Liver (tissue), 9 donors: Measurements from ENCODE around the gene GUCY1A2. TPM values are rescaled to one million over a fixed set of nuclear protein-coding genes. Genes with fewer than 3 reads are reported as not detected.

Experiments
- DNase-seq: peaks from one replicate; pipeline ENCODE4 v3.0.0-alpha.2; 2017; ENCODE audit warnings: low spot score
- H3K27ac ChIP-seq, 2 donors: one replicate each; pipeline ENCODE4 v1.7.0; 2013; ENCODE audit warnings: inconsistent platforms in 2 of 2, low read length in 2 of 2, control low read depth in 1 of 2, low read depth in 1 of 2, mild to moderate bottlenecking in 1 of 2
- H3K27me3 ChIP-seq, 4 donors: one replicate each; pipeline versions ENCODE4 v1.6.1 to v1.7.0; 2013; ENCODE audit warnings: low read length in 3 of 4, inconsistent platforms in 1 of 4, mild to moderate bottlenecking in 1 of 4, moderate library complexity in 1 of 4; ENCODE audit not compliant: control insufficient read depth in 4 of 4, insufficient read depth in 4 of 4
- H3K36me3 ChIP-seq, 4 donors: one replicate each; pipeline versions ENCODE4 v1.6.1 to v1.7.0; 2013; ENCODE audit warnings: low read length in 3 of 4, mild to moderate bottlenecking in 3 of 4, low read depth in 1 of 4, moderate library complexity in 1 of 4; ENCODE audit not compliant: control insufficient read depth in 4 of 4, insufficient read depth in 3 of 4
- H3K4me1 ChIP-seq, 4 donors: one replicate each; pipeline versions ENCODE4 v1.6.1 to v1.7.0; 2013; ENCODE audit warnings: low read length in 3 of 4, mild to moderate bottlenecking in 3 of 4, moderate library complexity in 1 of 4; ENCODE audit not compliant: control insufficient read depth in 4 of 4, insufficient read depth in 4 of 4
- H3K4me3 ChIP-seq, 3 donors: one replicate each; pipeline versions ENCODE4 v1.6.1 to v1.7.0; 2013; ENCODE audit warnings: low read length in 3 of 3, control low read depth in 1 of 3, low read depth in 1 of 3, mild to moderate bottlenecking in 1 of 3
- H3K9ac ChIP-seq, 2 donors: one replicate each; pipeline ENCODE4 v1.7.0; 2013; ENCODE audit warnings: low read length in 2 of 2, mild to moderate bottlenecking in 2 of 2, moderate library complexity in 2 of 2, control low read depth in 1 of 2, low read depth in 1 of 2
- H3K9me3 ChIP-seq, 4 donors: one replicate each; pipeline versions ENCODE4 v1.6.1 to v1.7.0; 2013; ENCODE audit warnings: low read length in 3 of 4; ENCODE audit not compliant: control insufficient read depth in 4 of 4
- EGR1 ChIP-seq, 2 donors: IDR thresholded peaks; 2 replicates each; pipeline ENCODE4 v1.6.1; 2016 to 2018; ENCODE audit warnings: antibody characterized with exemption in 2 of 2, low read depth in 2 of 2
- FOXA1 ChIP-seq: IDR thresholded peaks from 2 replicates; pipeline ENCODE4 v1.6.1; 2016; ENCODE audit warnings: antibody characterized with exemption
- FOXA2 ChIP-seq: IDR thresholded peaks from 2 replicates; pipeline ENCODE4 v1.6.1; 2016; ENCODE audit warnings: antibody characterized with exemption
- GABPA ChIP-seq, 2 donors: IDR thresholded peaks in 1 of 2; conservative IDR thresholded peaks in 1 of 2; 2 replicates each; pipeline ENCODE4 v1.6.1; 2016; ENCODE audit warnings: antibody characterized with exemption in 2 of 2, mild to moderate bottlenecking in 1 of 2, moderate library complexity in 1 of 2
- HNF4A ChIP-seq, 2 donors: conservative IDR thresholded peaks; 2 replicates each; pipeline ENCODE4 v1.6.1; 2016; ENCODE audit warnings: antibody characterized with exemption in 2 of 2, mild to moderate bottlenecking in 2 of 2
- HNF4G ChIP-seq: IDR thresholded peaks from 2 replicates; pipeline ENCODE4 v1.6.1; 2016; ENCODE audit warnings: antibody characterized with exemption
- JUND ChIP-seq, 2 donors: IDR thresholded peaks; 2 replicates each; pipeline ENCODE4 v1.6.1; 2016; ENCODE audit warnings: antibody characterized with exemption in 2 of 2
- RAD21 ChIP-seq, 2 donors: IDR thresholded peaks; 2 replicates each; pipeline ENCODE4 v1.6.1; 2016; ENCODE audit warnings: antibody characterized with exemption in 2 of 2, mild to moderate bottlenecking in 2 of 2
- RXRA ChIP-seq, 2 donors: IDR thresholded peaks; 2 replicates each; pipeline ENCODE4 v1.6.1; 2017 to 2018; ENCODE audit warnings: antibody characterized with exemption in 2 of 2, mild to moderate bottlenecking in 1 of 2
- SP1 ChIP-seq: IDR thresholded peaks from 2 replicates; pipeline ENCODE4 v1.6.1; 2018; ENCODE audit warnings: antibody characterized with exemption, mild to moderate bottlenecking
- YY1 ChIP-seq: IDR thresholded peaks from 2 replicates; pipeline ENCODE4 v1.6.1; 2016; ENCODE audit warnings: antibody characterized with exemption, mild to moderate bottlenecking
- WGBS: extraction: QIAGEN DNeasy Blood & Tissue Kit; methylation state at CpG from one replicate; pipeline ENCODE4 v1.1.7; 2013; 5-methylcytosine and 5-hydroxymethylcytosine counted together
- polyA plus RNA-seq, 2 donors: library from polyadenylated mRNA; stranded (reverse) in 1 of 2; unstranded in 1 of 2; fragments of 200-250 nt in 1 of 2; fragments of >200 nt in 1 of 2; fragmentation: Nextera tagmentation in 1 of 2; extraction: Ambion mirVana in 1 of 2; gene quantifications; one replicate each; pipeline versions ENCODE4 v1.2.1 to v1.2.3, GENCODE V29; 2013 to 2015
- total RNA-seq, 2 donors: library from RNA; depleted of rRNA; stranded (reverse); fragments of >200 nt; gene quantifications; one replicate each; pipeline ENCODE4 v1.2.3, GENCODE V29; 2014
- TF ChIP-seq, protein P1 (sequence below): IDR thresholded peaks from 2 replicates; pipeline ENCODE4 v1.6.1; 2016; ENCODE audit warnings: antibody characterized with exemption
- TF ChIP-seq, protein P2 (sequence below): IDR thresholded peaks from 2 replicates; pipeline ENCODE4 v1.6.1; 2016; ENCODE audit warnings: antibody characterized with exemption, mild to moderate bottlenecking
- TF ChIP-seq, protein P3 (sequence below): IDR thresholded peaks from 2 replicates; pipeline ENCODE4 v1.6.1; 2016; ENCODE audit warnings: antibody characterized with exemption
- TF ChIP-seq, protein P4 (sequence below): fragments of 150-350 bp; IDR thresholded peaks from 2 replicates; pipeline ENCODE4 v1.5.1; 2017; ENCODE audit warnings: improper control_type of control experiment, low read depth, low read length; ENCODE audit not compliant: missing input control
- TF ChIP-seq, protein P5 (sequence below): IDR thresholded peaks from 2 replicates; pipeline ENCODE4 v1.6.1; 2016; ENCODE audit warnings: antibody characterized with exemption
- donor health status: healthy.
- donor health status: healthy.
- donor health status: healthy.
- donor health status: healthy.
- donor health status: healthy.

GUCY1A2 gene
- total and polyA plus RNA-seq, 4 donors, result 0.55 to 4.4 (median 1.7) TPM

DNA sequence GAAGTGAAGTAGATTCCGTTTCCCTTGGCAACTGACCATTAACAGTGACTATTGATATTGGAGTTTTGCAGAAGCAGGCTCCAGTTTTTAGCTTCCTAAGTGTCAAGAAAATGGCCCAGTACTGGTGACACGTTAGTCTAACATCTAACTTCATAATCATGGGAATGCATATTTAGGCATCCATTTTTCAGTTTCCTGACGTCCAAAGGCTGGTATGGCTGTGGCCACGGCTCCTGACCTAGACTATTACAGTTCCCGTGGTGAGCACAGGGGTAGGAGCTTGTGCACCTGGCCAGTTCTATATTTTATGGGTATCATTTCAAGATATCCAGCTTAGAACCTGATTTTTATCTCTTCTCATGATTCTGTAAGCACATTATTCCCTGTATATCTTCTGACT lies 323.8 kb downstream of the GUCY1A2 start:
- H3K27me3 ChIP-seq, result no peaks in the 10 kb centered on the region
- H3K9ac ChIP-seq, result no peak overlapping the region
- no peaks in the 10 kb centered on the region for H3K4me1 ChIP-seq
- H3K27ac ChIP-seq, result no peak overlapping the region
- TF ChIP-seq RXRA (IDR thresholded peaks at IDR 0.05) (no peak), GABPA (IDR thresholded peaks at IDR 0.05 in 1 of 2, conservative IDR thresholded peaks at IDR 0.05 in 1 of 2) (no peak), SP1 (no peak), HNF4G (no peak), FOXA2 (no peak), HNF4A (conservative IDR thresholded peaks at IDR 0.05) (no peak), YY1 (no peak)
- TF ChIP-seq, protein P1, sequence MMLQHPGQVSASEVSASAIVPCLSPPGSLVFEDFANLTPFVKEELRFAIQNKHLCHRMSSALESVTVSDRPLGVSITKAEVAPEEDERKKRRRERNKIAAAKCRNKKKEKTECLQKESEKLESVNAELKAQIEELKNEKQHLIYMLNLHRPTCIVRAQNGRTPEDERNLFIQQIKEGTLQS, result no peak
- TF ChIP-seq, protein P2, sequence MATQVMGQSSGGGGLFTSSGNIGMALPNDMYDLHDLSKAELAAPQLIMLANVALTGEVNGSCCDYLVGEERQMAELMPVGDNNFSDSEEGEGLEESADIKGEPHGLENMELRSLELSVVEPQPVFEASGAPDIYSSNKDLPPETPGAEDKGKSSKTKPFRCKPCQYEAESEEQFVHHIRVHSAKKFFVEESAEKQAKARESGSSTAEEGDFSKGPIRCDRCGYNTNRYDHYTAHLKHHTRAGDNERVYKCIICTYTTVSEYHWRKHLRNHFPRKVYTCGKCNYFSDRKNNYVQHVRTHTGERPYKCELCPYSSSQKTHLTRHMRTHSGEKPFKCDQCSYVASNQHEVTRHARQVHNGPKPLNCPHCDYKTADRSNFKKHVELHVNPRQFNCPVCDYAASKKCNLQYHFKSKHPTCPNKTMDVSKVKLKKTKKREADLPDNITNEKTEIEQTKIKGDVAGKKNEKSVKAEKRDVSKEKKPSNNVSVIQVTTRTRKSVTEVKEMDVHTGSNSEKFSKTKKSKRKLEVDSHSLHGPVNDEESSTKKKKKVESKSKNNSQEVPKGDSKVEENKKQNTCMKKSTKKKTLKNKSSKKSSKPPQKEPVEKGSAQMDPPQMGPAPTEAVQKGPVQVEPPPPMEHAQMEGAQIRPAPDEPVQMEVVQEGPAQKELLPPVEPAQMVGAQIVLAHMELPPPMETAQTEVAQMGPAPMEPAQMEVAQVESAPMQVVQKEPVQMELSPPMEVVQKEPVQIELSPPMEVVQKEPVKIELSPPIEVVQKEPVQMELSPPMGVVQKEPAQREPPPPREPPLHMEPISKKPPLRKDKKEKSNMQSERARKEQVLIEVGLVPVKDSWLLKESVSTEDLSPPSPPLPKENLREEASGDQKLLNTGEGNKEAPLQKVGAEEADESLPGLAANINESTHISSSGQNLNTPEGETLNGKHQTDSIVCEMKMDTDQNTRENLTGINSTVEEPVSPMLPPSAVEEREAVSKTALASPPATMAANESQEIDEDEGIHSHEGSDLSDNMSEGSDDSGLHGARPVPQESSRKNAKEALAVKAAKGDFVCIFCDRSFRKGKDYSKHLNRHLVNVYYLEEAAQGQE, result no peak
- TF ChIP-seq, protein P3, sequence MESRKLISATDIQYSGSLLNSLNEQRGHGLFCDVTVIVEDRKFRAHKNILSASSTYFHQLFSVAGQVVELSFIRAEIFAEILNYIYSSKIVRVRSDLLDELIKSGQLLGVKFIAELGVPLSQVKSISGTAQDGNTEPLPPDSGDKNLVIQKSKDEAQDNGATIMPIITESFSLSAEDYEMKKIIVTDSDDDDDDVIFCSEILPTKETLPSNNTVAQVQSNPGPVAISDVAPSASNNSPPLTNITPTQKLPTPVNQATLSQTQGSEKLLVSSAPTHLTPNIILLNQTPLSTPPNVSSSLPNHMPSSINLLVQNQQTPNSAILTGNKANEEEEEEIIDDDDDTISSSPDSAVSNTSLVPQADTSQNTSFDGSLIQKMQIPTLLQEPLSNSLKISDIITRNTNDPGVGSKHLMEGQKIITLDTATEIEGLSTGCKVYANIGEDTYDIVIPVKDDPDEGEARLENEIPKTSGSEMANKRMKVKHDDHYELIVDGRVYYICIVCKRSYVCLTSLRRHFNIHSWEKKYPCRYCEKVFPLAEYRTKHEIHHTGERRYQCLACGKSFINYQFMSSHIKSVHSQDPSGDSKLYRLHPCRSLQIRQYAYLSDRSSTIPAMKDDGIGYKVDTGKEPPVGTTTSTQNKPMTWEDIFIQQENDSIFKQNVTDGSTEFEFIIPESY, result no peak
- TF ChIP-seq, protein P4, sequence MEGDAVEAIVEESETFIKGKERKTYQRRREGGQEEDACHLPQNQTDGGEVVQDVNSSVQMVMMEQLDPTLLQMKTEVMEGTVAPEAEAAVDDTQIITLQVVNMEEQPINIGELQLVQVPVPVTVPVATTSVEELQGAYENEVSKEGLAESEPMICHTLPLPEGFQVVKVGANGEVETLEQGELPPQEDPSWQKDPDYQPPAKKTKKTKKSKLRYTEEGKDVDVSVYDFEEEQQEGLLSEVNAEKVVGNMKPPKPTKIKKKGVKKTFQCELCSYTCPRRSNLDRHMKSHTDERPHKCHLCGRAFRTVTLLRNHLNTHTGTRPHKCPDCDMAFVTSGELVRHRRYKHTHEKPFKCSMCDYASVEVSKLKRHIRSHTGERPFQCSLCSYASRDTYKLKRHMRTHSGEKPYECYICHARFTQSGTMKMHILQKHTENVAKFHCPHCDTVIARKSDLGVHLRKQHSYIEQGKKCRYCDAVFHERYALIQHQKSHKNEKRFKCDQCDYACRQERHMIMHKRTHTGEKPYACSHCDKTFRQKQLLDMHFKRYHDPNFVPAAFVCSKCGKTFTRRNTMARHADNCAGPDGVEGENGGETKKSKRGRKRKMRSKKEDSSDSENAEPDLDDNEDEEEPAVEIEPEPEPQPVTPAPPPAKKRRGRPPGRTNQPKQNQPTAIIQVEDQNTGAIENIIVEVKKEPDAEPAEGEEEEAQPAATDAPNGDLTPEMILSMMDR, result no peak
- 62% methylated on average over 5 of the region's 5 CpGs for WGBS
- H3K36me3 ChIP-seq, result no peaks in the 10 kb centered on the region
- no peak overlapping the region for H3K4me3 ChIP-seq
- H3K9me3 ChIP-seq, result no peaks in the 10 kb centered on the region
- no peak for DNase-seq

DNA sequence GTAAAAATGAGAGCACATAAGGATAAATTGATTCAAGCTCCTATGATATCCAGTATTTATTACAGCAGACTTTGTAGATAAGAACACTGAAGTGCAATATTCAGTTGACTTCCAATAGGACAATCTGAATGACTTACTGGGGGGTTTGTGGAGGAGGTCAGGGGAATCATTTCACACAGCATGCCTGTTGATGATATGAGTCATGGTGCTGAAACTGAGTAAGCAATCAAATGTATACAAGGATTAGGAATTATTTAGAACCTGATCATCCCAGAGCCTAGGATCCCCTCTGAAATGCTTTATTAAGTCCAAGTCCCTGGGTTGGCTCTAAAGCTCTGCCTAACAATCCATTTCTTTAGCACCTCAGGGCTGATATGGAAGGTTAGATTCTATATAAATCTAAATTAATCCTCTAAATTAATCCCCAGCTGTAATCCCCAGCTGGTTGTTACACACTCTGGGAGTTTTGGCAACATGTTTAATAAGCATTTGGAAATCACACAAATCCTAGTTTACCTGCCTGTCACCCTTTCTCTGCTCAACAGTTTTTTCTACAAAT lies 326.4 kb downstream of the GUCY1A2 start:
- H3K36me3 ChIP-seq, result no peaks in the 10 kb centered on the region
- no peak overlapping the region for H3K27ac ChIP-seq
- H3K4me1 ChIP-seq, result no peaks in the 10 kb centered on the region
- H3K4me3 ChIP-seq, result no peak overlapping the region
- no peak for DNase-seq
- H3K9ac ChIP-seq, result no peak overlapping the region
- no peaks in the 10 kb centered on the region for H3K27me3 ChIP-seq
- no peaks in the 10 kb centered on the region for H3K9me3 ChIP-seq
- TF ChIP-seq, protein P3, result no peak
- TF ChIP-seq SP1 (no peak), FOXA1 (no peak), RAD21 (IDR thresholded peaks at IDR 0.05) (no peak), JUND (IDR thresholded peaks at IDR 0.05) (no peak), HNF4G (no peak), RXRA (IDR thresholded peaks at IDR 0.05) (no peak), EGR1 (IDR thresholded peaks at IDR 0.05; ENCODE audit: low read depth in 2 of 2) (no peak)
- TF ChIP-seq, protein P5, sequence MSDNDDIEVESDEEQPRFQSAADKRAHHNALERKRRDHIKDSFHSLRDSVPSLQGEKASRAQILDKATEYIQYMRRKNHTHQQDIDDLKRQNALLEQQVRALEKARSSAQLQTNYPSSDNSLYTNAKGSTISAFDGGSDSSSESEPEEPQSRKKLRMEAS, result no peak
- TF ChIP-seq, protein P4, result no peak
- TF ChIP-seq, protein P1, result no peak
